GM21423 (cell line): ENCODE data around the gene GJC1.

ENCODE experiments used
- ATAC-seq: cut with Tn5 transposase; IDR thresholded peaks from one replicate; pipeline ENCODE4 v1.9.1; 2021; ENCODE audit warnings: mild to moderate bottlenecking, moderate library complexity; ENCODE audit not compliant: unreplicated experiment

GJC1 gene

DNA sequence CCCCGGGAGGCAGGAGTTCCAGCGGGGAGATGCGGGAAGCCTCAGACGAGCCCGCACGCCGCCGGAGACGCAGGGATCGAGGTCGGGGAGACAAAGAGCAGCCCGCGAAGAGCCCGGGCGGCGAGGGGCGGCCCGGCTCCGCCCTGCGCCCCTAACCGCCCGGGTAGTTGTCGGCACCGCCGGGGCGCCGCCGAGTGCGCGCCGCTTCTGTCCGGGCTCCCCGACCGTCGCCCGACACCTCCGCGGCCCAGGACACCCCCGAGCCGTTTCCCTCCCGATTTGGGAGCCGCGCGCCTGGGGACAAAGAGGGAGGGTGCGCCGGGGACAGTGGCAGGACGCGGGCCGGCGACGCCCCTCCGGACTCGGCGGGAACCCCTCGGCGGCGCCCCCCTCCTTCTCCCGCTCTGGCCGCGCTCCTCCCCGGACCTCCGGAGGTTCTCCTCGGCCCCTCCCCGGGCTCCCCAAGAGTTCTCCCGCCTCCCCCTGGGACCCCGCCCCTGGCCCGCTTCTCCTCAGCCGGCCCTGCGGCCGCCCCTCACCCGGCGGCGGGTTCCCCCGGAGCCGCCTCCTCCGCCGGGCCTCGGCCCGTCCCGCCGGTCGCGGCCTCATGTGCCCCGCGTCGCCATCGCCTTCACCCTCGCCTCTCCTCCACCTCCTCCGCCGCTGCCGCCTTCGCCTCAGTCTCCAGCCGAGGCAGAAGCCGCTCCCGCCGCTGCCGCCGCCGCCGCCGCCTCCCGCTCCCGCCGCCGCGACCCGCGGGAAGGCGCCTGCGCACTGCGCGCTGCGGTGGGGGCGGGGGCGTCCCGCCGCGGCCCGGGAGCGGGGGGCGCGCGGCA lies at the start of gene GJC1:
Gene GJC1 (minus strand): TSS at position 765 of the 836 bp plus-strand sequence. CDS start 24,470 bp downstream, outside the sequence.
- no peak for ATAC-seq

DNA sequence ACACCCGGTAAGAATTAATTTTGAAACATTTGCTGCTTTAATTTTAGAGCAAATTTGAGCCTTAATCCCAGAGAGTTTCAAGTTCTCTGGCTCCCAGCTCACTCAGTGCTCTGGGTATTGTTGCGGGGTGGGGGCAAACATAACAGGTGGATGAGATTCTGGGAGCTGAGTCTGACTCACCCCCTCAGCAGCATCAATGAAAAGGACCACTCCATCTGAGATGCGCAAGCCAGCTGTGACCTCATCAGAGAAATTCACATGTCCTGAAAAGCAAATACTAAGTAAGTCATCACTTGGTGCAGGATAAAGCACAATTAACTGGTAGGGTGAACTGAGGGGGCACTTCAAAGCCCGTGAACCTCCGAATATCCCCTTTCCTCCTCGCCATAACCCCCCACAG lies 49.3 kb upstream of the GJC1 start:
- ATAC-seq: no peak

DNA sequence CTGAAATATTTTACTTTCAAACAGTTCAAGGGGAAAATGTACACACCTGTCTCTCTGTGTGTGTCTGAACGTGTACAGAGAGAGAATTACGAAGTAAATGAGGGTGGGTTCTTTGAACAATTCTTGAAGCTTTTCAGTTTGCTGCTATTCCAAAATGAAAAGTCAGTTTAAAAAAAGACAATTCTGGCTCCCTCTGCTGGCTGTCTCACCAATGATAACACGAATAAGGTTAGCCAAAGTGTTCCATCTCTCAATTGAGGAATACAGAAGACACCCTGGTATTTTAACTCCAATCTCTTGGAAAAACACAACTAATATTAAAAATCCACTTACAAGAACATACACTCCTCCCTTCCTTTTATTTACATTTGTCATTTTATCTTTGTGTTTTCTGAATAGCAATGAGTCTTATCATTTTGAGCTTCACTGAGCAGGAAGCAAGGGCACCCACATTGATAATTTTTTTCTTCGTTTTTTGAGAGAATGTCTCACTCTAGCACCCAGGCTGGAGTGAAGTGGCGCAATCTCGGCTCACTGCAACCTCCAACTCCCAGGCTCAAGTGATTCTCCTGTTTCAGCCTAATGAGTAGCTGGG lies 48.6 kb upstream of the GJC1 start:
- ATAC-seq: no peak

DNA sequence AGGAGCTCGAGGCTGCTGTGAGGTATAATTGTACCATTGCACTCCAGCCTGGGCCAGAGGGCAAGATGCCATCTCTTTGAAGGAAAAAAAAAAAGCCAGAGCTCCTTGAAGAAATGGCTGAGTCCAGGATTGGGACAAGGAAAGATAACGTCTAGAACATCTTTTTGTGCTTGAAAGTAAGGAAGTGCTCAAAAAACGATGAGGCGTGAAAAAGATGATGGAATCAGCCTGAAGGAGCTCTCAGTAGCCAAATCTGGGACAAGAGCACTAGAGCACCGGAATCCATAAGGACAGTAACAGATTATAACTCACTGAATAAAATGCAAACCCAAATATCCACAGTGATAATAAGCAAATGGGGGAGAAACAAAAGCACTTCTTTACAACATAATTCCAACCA lies 47.0 kb upstream of the GJC1 start:
- ATAC-seq: no peak

DNA sequence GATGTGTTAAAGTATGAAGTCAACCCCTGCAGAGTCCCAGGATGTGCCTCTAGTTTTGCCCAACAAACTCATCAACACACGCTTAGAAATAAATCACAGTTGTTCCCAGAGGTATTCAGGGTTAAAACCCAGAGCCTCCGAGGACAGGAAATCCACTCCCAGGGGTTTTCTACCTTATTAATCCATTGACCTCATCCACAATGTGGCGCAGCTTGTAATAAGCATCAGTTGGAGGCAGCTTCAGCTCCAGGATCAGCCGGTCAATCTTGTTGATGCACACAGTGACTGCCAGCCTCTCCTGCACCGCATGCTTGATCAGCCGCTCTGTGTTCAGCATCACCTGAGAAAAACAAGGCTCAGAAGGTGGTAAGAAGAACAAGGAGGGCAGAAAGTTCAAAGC lies 45.7 kb upstream of the GJC1 start:
- ATAC-seq: no peak

DNA sequence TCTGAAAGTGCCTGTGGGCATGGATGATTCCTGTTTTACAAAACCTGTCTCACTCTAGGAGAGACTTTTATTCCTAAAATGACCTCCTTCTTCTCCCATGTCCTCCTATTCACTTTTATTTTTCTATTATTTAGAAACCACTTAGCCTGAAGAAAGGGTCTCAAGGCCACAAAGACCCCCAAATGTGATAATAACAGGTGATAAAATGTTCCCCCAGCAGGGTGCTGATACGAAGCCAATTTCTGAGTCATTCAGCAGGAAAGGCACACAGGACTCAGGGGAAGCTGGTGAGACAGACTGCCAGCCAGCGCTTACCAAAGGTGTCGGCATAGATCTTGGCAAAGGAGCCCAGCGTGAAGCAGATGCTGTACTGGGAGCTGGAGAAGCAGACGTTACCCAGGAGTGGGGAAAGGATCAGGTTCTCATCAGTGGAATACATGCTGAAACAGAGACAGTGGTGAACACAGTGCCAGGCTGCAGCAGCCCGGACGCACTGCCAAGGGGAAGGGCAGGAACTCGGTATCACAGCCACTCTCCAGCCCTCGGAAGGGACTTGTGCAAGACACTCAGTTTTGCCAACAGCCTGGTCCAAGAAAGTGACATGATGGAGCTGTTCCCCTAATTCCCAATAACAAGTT lies 42.2 kb upstream of the GJC1 start:
- no peak for ATAC-seq

DNA sequence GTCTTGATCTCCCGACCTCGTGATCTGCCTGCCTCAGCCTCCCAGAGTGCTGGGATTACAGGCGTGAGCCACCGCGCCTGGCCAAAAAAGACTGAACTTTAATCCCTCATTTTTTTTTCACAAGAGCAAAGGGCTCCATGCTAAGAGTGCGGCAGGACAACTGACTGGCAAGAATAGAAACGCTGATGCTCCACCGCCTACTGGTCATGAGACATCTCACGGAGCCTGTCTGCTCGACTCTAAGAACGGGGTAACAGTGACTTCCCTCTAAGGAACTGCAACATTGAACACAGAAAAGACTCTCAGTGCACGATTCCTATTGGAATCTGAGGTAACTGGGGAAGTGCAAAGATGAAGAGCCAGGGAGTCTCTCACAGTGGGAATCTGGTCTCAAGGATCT lies 41.5 kb upstream of the GJC1 start:
- ATAC-seq: no peak

DNA sequence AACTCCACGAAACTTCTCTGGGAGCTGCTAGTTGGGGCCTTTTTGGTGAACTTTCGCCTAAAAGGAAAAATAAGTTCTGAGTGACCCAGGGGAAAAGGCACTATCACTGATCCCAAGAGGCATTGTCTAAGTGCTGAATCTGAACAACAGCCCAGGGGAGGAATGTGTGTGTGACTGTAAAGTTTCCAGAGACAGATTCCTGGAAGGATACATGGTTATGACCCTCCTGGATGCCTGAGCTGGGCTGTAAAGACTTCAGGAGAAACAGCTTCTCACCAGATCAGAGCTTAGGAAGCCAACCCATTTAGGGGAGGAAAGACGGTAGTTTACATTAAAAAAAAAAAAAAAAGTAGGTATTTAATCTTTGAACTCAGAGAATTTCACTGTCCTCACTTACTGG lies 37.8 kb upstream of the GJC1 start:
- no peak for ATAC-seq

DNA sequence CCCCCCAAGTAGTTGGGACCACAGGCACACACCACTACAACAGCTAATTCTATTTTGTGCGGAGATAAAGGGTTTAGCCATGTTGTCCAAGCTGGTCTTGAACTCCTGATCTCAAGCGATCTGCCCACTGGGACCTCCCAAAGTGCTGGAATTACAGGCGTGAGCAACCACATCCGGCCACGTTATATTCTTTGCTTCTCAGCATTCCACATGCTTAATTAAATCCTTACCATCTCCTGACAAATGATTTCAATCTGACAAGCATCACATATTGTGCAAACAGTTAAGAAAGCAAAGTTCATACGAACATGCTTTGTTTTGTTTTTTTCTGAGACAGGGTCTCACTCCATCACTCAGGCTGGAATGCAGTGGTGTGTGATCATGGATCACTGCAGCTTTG lies 35.8 kb upstream of the GJC1 start:
- no peak for ATAC-seq

DNA sequence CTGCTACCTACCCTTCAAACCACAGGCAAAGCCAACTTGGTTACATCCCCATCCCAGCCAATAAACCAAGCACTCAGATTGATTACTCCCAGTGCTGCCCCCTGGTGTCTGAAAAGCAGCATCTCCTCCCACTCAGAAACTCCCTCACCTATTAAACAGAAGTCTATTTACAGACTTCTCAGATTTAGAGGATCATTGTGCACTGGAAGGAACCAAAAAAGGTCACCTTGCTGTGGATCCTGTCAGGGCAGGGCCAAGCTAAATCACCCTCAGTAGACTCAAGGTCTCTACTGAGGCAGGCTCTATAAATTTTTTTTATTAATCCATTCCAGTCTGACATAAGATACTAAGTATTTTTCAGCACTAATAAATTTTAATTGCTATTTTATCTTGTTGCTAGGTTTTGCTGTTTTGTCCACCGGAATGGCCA lies 35.2 kb upstream of the GJC1 start:
- ATAC-seq: no peak

DNA sequence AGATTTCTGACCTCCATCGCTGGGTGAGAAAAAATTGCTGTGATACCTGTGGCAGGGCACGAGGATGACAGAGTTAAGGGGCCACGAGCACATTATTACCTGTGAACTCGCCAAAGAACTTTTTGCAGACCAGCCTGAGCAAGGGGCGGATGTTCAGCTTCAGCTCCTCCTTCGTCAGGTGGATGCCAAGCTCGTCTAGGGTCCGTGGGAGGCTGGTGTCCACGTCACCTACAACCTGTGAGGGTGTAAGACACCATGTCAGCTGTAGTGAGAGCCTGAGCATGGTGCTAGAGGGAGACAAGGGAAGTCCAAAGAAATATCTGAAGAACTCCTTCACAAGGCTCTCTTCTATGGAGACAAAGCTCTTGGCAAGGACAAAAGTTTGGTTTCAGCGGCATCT lies 34.7 kb upstream of the GJC1 start:
- no peak for ATAC-seq

DNA sequence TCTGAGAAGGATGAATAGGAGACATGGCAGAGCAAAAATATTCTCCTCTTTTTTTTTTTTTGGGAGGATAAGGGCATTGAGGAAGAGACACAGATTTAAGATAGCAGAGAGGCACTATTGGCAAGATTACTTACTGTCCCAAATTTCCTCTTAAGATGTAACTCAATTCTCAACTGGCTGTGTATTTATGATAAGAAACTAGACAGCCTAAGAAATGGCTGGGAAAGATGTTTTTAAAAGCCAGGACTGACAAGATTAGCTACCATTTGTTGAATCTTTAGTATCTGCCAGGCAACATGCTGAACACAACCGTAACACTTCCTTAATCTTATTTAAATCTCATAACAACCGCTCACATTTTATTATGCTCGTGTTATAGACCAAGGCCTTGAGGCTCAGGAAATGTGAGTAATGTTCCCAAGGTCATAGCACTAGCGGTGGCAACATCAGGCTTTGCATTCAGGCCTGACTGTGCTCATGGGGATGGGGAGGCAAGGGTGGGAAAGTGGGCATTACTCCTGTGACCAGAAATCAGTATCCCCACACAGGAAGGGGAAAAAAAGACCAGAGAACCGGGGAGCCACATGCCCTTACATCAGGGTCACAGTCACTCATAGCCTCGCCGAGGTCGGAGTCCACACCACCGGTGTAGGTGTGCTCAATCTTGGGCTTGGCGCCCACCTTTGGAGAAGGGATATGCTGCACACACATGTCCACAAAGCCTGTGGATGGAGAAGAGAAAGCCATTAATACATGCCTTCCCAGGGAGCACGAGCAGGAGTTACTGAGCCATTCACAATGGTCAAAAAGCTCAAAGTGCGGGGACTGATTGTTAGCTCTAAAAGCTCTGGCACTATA lies 33.2 kb upstream of the GJC1 start:
- no peak for ATAC-seq

DNA sequence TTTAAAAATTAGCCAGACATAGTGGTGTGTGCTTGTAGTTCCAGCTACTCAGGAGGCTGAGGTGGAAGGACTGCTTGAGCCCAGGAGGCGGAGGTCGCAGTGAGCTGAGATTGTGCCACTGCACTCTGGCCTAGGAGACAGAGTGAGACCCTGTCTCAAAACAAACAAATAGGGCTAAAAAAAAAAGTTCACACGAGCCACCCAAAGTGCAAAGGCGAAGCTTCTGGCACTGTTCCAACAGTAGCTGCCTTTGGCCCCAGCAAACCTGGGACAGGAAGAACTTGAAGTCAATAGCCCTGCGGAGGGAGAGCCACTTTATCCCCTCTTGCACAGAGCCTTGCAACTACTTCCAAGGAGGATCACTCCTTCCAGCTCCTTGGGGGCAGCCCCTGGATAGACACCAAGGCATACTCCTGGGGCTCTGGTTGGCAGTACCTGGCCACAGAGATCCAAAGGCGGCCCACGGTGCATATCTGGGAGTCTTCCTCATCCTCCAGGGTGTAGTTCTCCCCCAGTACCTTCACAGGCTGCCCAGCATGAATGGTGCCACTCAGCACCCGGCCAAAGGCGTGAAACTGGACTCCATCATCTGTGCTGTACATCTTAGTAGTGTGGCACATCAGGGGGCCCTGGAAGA lies 32.3 kb upstream of the GJC1 start:
- no peak for ATAC-seq

DNA sequence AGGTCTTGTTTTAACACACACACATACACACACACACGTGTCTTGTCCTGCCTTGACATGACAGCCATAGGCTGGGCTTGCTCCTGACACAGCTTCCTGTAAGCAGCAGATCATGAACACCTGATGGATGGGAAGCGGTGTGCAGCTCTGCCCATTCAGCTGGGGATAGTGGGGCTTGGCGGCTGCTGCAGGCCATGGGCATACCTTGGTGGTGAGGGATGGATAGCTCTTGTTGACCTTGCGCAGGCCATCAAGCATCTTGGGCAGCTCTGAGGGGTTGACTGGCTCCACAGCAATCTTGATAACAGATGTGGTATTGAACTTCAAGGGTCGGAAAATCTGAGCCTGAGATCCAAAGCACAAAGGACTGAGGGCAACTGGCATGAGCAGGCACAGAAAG lies 29.6 kb upstream of the GJC1 start:
- ATAC-seq: no peak

DNA sequence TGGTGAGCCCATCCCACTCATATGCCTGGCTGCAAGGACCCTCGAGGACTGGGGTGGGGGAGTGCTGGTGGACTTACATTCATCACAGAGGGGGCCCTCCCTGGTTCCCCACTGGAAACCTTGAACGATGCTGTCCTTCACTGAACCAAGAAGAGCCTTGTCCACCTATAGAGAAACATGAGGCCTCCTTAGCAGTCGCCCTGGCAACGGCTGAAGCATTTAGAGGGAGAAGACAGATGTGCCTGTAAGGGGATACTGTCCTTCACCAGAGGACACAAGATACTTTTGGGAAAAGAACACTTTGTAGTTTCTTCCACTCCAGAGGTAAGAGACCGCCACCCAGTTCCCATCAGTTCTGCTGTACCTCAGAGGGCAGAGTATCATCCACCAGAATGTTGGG lies 24.1 kb upstream of the GJC1 start:
- ATAC-seq: no peak

DNA sequence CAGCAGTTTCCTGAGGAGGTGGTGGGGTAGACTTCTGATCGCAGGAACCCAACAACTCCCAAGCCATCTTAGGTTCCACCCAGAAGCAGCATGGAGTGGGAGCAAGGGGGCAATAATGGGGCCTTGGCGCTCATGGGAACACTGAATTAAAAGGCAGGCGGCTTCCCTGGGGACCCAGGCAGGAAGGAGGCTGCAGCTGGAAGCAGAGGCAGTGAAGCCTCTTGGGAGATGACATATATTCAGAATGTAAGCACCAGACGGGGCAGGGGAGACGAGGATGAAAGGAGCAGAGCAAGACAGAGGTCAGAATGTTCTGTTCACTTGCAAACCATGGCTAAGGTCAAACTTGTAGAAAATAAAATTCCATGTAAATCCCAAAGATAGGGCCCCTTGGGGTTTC lies 20.5 kb upstream of the GJC1 start:
- ATAC-seq: no peak

DNA sequence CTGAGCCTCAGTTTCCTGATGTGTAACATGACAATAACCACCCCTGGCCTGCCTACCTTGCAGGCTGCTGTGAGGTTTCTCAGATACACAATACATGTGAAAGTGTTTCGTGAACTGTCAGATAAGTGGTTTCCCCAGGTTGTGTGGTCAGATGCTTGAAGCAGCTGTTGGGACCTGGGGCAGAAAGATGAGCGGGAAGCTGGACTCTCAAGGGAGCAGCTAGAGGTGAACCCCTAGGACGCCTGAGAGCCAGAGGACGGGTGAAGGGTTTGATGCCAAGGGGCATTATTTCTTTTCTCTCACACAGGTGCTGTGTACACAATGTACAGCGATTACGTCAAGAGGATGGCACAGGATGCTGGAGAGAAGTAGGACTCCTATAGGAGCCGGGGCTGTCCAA lies 19.9 kb upstream of the GJC1 start:
- ATAC-seq: peak; percentile 46

DNA sequence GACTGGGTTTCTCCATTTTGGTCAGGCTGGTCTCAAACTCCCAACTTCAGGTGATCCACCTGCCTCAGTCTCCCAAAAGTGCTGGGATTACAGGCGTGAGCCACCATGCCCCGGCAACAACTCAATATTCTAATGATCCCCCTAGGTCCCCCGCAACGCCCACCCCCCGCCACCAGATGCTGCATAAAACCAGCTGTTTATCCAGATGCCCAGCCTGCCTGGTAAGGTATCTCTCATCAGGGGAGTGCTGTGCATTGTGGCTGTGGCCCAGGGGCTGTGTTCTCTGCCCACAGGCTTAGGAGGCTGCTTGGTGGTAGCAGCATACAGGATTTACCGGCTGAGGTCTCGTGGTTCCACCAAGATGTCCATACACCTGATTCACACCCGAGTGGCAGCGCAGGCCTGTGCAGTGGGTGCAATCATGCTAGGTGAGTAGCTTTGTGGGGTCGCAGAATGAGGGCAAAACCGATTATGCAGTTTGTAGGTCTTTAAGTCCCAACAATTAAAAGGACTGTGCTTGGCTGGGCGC lies 18.9 kb upstream of the GJC1 start:
- no peak for ATAC-seq

DNA sequence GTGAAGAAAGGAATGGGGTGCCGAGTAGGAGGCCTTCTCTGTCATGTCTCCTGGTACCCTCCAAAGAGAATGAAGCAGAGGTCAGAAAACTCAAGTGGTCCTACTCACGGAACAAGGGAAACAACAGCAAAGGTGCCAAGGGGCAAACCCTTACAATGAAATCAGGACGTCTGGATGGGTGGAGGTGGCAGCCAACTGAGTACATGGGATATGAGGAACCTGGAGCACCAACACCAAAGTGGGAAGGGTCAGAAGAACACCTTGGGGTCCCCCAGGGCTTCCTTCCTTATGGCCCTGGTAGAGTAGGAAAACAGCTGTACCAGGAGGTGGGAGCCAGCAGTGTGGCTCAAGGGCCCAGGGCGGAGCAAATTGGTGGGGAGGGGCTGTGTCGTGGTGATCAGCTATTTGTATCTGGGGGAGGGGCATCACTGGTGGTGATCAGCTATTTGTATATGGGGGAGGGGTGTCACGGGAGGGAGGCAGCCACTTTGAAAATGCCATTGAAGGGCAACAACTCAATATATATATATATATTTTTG lies 18.2 kb upstream of the GJC1 start:
- no peak for ATAC-seq

DNA sequence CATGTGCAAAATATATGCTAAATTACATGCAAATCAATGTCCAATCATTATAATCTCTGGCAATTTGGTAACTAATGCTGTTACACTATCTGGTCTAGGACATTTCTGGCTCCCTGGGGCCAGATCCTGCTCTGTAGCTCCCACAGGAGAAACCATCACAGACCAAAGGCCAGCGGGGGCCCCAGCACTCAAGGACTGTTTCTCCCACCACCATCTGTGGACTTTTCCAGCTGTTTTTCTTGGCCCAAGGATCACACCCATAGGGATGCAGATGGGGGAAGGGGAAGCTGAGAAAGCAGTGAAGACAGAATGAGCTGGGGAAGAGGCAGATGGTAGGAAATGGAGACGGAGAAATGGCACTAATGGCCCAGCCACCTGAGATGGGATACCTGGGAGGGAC lies 17.5 kb upstream of the GJC1 start, which contains the start of gene HIGD1B:
Gene HIGD1B (plus strand): TSS at position 298 of the 400 bp plus-strand sequence. CDS start 270 bp downstream, outside the sequence.
- no peak for ATAC-seq
